ENCODE results near the gene EPHX1.

EPHX1 gene

DNA sequence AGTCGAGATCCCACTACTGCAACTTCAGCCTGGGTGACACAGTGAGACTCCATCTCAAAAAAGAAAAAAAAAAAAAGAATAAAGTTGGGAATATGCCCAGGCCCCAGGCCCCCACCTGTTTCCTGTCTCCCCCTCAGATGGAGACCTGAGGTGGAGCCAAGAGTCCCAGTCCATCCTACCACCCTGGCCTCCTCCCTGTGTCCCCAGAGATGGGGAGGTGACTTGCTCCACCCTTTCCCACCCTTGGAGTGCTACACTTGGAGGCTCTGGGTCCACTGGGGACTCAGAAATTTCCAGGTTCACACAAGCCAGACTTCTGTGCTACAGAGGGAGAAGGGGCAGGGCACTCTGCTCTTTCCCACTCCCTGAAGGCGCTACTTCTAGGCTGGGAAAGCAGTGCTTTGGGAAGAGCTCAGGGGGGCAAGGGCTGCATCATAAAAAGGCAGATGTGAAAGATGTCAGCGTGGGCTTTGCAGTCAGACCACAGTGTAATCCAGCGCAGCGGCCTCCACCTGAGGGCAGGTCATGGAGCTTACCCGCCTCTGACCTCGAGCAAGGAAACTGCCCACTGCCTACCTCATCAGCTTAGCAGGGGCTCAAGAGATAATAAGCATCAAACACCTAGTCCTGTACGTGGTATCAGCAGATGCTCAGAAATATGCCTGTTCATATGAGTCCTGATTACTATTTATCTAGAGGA lies 58.9 kb downstream of the EPHX1 start:
- TF ChIP-seq, protein P1, sequence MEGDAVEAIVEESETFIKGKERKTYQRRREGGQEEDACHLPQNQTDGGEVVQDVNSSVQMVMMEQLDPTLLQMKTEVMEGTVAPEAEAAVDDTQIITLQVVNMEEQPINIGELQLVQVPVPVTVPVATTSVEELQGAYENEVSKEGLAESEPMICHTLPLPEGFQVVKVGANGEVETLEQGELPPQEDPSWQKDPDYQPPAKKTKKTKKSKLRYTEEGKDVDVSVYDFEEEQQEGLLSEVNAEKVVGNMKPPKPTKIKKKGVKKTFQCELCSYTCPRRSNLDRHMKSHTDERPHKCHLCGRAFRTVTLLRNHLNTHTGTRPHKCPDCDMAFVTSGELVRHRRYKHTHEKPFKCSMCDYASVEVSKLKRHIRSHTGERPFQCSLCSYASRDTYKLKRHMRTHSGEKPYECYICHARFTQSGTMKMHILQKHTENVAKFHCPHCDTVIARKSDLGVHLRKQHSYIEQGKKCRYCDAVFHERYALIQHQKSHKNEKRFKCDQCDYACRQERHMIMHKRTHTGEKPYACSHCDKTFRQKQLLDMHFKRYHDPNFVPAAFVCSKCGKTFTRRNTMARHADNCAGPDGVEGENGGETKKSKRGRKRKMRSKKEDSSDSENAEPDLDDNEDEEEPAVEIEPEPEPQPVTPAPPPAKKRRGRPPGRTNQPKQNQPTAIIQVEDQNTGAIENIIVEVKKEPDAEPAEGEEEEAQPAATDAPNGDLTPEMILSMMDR (IDR thresholded peaks at IDR 0.05): no peak
- TF ChIP-seq ZFX (IDR thresholded peaks at IDR 0.05; ENCODE audit: borderline replicate concordance): no peak

DNA sequence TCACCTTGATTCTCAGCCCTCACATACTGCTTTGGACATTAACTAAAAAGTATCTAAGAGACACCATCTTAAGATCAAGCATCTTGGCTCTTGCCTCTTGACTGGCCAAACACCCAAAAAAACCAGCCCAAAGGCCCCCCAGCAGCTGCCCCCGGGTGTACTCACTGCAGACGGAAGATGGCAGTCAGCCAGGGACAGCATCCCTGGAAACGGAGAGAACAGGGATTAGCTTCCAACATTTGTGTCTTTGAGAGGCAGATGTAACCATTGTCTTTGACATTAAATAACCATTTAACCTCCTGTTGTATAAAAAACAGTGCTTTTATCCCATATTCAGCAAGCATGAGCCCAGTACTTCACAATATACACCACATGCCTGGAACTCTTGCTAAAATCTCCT lies 61.0 kb downstream of the EPHX1 start:
- TF ChIP-seq, protein P1 (IDR thresholded peaks at IDR 0.05): no peak
- no peak for TF ChIP-seq ZFX (IDR thresholded peaks at IDR 0.05; ENCODE audit: borderline replicate concordance)
- H3K27ac ChIP-seq: no peak overlapping the region

More for the DNA sequence above, 58.9 kb downstream of the EPHX1 start:
- H3K27ac ChIP-seq: no peak overlapping the region

DNA sequence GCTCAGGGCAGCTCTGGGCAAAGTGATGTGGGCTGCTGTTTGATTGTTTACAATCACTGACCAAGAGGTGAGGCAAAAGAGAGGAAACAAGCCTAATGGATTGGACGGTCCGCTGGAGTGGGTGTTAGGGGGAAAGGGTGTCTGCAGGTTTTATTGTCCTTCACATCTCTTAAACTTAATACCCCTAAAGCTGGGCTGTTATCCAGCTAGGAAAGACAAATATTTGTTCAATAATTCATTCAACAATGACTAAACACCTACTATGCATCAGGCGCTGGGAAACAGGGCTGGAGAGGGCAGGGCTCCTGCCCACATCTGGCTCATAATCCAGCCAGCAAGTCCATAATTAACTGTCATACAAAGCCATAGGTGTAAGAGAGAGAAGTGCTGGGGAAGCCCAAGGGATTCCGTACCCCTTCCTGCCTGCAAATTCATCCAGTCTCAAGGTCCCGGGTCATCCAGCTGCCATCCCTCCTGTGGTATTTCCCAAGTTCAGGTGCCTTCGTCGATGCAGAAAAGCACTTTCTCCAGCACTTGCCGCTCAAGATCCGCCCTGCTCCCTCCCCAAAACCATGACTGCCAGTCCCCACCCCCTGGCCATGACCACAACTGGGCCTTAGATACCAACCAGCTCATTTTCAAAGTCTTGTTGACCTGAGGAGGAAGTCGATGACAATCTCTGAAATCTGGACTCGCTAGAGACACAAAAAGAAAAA lies 61.6 kb downstream of the EPHX1 start:
- TF ChIP-seq, protein P1 (IDR thresholded peaks at IDR 0.05): no peak
- no peak for TF ChIP-seq ZFX (IDR thresholded peaks at IDR 0.05; ENCODE audit: borderline replicate concordance)
- H3K27ac ChIP-seq: no peak overlapping the region

DNA sequence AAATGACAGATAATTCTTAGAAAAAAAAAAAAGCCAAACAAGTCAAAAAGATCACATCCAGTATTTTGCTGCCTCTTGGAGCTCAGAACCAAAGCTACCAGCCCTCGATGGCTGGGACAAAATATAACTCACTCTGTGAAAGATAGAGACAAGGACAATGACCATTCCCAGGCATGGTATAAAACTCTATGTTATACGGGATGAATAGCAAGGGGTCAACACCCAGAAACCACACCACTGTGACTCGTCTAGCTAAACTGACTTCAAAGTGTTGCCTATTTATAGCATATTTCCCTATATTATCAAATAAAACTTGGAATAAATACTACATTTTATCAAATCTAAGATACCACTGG lies 62.1 kb downstream of the EPHX1 start:
- no peak overlapping the region for H3K27ac ChIP-seq
- TF ChIP-seq ZFX (IDR thresholded peaks at IDR 0.05; ENCODE audit: borderline replicate concordance): no peak
- TF ChIP-seq, protein P1 (IDR thresholded peaks at IDR 0.05): no peak

DNA sequence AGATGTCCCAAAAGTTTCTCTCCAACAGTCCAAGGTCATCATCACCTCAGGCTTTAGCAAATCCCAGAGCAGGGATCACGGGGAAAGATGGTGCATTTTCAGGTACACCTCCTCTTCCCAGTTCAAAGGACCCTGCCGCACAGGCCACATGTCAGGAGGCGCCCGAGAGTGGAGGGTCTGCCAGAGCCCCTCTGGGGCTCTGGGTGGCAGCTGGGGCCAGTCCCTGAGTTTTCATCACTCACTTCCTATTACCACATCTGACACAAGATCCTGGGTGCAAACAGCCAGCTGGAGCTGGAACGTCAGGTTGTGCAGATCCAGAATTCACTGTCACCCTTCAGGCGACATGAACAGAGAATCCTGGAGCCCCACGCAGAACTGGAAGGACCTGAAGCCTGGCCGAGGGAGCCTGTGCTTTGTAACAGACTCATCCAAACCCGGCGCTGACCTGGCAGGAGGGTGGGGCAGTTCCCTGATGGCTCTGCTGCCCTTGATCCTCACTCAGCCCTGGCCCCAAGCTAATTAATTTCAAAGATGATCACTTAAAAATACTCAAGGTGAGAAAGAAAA lies 63.4 kb downstream of the EPHX1 start:
- H3K27ac ChIP-seq: no peak overlapping the region
- TF ChIP-seq, protein P1 (IDR thresholded peaks at IDR 0.05): no peak
- no peak for TF ChIP-seq ZFX (IDR thresholded peaks at IDR 0.05; ENCODE audit: borderline replicate concordance)

DNA sequence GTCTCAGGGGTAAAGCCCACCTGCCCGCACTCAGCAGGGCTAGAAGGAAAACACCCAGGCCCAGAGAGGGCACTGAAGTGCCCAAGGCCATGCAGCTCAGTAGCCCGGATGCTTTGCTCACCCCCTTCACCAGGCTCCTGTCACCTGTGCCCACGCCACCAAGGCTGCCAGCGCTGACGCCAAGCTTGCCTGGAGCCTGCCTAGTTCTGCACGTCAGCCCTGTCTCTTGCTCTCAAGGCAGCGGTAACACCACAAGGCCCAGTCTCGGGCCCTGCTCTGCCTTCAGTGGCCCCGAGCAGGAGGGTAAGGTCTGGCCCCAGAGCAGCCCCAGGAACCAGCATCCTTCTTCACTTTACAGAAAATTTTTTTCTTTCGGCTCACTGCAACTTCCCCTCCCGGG lies 64.5 kb downstream of the EPHX1 start:
- H3K27ac ChIP-seq: no peak overlapping the region
- TF ChIP-seq, protein P1 (IDR thresholded peaks at IDR 0.05): no peak
- no peak for TF ChIP-seq ZFX (IDR thresholded peaks at IDR 0.05; ENCODE audit: borderline replicate concordance)
